ENCODE results near the gene TMEM39B.

DNA sequence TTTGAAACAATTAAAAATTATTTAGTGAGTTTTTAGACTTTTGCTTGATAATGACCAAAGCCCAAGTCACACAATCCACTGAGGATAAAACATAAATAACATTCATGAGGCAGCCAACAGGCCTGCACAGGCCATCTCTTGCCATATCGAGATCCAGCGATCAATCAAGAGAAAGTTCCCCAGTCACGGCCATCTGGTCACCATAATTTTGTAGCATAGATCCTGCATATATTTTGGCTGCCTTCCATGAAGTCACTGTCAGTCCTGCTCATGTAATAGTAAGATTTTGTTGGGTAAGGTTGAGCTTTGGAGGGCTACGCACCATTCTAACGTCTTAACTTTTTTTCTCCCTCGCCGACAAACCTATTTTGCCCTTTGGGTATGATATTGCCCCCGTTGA lies 52.6 kb downstream of the TMEM39B start:
- TF ChIP-seq CTCF (IDR thresholded peaks at IDR 0.05) (no peak), POLR2A (IDR thresholded peaks at IDR 0.05) (no peak)
